Coronary artery (tissue), 2 donors: ENCODE results near the gene TINAGL1.

Experiments used
- DNase-seq: peaks from one replicate; pipeline ENCODE4 v3.0.0-alpha.2; 2017; ENCODE audit warnings: low spot score
- H3K27ac ChIP-seq, 2 donors: fragments of 200-600 bp; sonication (generic); one replicate each; pipeline ENCODE4 v1.5.1; 2016 to 2019
- H3K4me3 ChIP-seq: fragments of 200-600 bp; sonication (generic); 2 replicates; pipeline ENCODE4 v1.5.1; 2016; ENCODE audit warnings: mild to moderate bottlenecking, moderate library complexity
- TF ChIP-seq, protein P1 (sequence below): fragments of 200-600 bp; sonication (generic); IDR thresholded peaks from one replicate; pipeline ENCODE4 v1.5.1; 2019; ENCODE audit warnings: antibody characterized with exemption

The TINAGL1 gene

GRCh38 chr1:31615414-31615813 is 39.1 kb downstream of the TINAGL1 start:
- TF ChIP-seq, protein P1, sequence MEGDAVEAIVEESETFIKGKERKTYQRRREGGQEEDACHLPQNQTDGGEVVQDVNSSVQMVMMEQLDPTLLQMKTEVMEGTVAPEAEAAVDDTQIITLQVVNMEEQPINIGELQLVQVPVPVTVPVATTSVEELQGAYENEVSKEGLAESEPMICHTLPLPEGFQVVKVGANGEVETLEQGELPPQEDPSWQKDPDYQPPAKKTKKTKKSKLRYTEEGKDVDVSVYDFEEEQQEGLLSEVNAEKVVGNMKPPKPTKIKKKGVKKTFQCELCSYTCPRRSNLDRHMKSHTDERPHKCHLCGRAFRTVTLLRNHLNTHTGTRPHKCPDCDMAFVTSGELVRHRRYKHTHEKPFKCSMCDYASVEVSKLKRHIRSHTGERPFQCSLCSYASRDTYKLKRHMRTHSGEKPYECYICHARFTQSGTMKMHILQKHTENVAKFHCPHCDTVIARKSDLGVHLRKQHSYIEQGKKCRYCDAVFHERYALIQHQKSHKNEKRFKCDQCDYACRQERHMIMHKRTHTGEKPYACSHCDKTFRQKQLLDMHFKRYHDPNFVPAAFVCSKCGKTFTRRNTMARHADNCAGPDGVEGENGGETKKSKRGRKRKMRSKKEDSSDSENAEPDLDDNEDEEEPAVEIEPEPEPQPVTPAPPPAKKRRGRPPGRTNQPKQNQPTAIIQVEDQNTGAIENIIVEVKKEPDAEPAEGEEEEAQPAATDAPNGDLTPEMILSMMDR, result no peak
- peak; percentile 56 for DNase-seq

GRCh38 chr1:31615939-31616338 is 39.6 kb downstream of the TINAGL1 start:
- Histone ChIP-seq H3K27ac (no peak overlapping the region), H3K4me3 (no peak overlapping the region)
- no peak for DNase-seq
- TF ChIP-seq, protein P1, result no peak

More at GRCh38 chr1:31615414-31615813, 39.1 kb downstream of the TINAGL1 start:
- Histone ChIP-seq H3K27ac (peak overlapping the region in 1 of 2 donors; percentile 79), H3K4me3 (no peak overlapping the region)

GRCh38 chr1:31617218-31617915 is 41.1 kb downstream of the TINAGL1 start, which contains the start of gene HCRTR1:
Gene HCRTR1, plus strand, starts transcription at chr1:31617689. Its CDS starts 1,504 bp downstream, at chr1:31619193.
- Histone ChIP-seq H3K4me3 (peak within 1 kb of the TSS; percentile 75), H3K27ac (peak within 1 kb of the TSS in 1 of 2 donors; percentile 40)
- peak; percentile 58 for DNase-seq
- TF ChIP-seq, protein P1, result no peak

DNA sequence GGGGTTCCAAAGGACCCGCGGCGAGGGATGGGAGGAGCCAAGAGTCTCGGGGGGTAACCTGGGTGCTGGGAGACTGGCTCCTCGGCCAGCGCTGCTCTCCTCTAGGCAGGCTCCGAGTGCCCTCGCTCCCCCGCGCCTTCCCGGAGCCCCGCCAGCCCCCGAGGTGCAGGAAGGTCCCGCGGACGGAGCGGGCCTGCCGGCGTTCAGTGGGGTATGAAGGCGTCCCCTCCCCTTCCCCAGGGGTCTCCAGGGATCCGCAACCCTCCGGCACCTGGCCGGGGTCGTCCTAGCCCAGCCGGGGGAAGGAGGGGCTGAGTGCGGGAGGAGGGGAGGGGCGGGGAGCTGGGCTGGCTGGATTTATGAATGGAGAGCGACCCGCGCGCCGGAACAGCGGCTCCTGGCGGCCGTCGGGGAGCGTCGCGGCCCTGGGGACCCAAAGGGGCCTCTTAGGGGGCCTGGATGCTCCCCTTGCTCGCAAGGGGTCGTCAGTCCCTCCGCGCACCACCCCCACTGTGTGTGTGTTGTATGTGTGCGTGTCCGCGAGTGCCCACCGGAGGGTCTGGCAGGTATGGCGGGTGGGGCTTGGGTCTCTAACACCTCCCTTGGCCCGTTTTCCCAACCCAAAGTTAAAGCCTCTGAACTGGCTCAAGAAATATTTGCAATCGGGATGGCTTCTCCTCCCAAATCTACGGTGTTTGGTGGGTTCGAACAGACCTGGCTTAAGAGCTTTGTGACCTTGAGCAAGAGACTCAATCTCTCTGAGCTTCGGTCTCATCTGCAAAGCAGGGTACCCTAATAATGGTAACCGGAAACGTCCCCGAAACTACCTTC is 41.8 kb downstream of the TINAGL1 start:
- peak; percentile 74 for DNase-seq
- peak overlapping the region in 1 of 2 donors; percentile 40 for H3K27ac ChIP-seq
- TF ChIP-seq, protein P1, result peak; percentile 92
- peak overlapping the region; percentile 75 for H3K4me3 ChIP-seq

DNA sequence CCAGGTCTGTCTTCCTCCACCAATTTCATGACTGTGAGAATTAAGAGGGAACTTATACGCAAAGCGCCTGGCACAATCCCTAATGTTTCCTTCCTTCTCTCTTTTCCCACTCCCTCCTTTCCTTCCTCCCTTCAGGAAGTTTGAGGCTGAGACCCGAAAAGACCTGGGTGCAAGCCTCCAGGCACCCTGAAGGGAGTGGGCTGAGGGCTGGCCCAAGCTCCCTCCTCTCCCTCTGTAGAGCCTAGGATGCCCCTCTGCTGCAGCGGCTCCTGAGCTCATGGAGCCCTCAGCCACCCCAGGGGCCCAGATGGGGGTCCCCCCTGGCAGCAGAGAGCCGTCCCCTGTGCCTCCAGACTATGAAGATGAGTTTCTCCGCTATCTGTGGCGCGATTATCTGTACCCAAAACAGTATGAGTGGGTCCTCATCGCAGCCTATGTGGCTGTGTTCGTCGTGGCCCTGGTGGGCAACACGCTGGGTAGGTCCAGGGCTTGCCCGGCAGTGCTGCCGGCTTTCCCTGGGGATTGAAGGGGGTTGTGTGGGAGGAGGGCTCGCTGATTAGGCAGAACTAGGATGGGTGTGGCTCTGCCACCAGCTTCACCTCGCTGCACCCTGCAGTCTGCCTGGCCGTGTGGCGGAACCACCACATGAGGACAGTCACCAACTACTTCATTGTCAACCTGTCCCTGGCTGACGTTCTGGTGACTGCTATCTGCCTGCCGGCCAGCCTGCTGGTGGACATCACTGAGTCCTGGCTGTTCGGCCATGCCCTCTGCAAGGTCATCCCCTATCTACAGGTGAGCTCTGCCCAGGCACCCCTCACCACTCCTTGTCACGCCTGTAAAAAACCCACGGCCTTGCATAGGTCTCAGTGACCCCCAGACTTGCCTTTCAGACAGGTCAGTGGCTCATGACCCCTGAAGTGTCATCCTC is 42.9 kb downstream of the TINAGL1 start:
- peak; percentile 66 for DNase-seq
- TF ChIP-seq, protein P1, result no peak
- Histone ChIP-seq H3K27ac (no peak overlapping the region), H3K4me3 (no peak overlapping the region)

- TF ChIP-seq, protein P1, result no peak
- DNase-seq, result peak; percentile 49
- Histone ChIP-seq H3K27ac (no peak overlapping the region), H3K4me3 (no peak overlapping the region)
These were observed 44.5 kb downstream of the TINAGL1 start for GRCh38 chr1:31620631-31621497.
